A673 (cell line): Measurements from ENCODE around the gene TNFAIP8L3.

ENCODE experiments used
- CTCF ChIP-seq: fragments of 300-800, 200-600 bp; sonication (generic); conservative IDR thresholded peaks from 2 replicates; pipeline ENCODE4 v1.5.1; 2017; ENCODE audit warnings: low read depth, mild to moderate bottlenecking, antibody characterized with exemption, low read length, moderate library complexity, mixed read lengths
- EZH2 ChIP-seq: fragments of 200-600 bp; sonication (generic); IDR thresholded peaks from 2 replicates; pipeline ENCODE4 v1.6.1; 2017; ENCODE audit warnings: borderline replicate concordance, low read depth, mild to moderate bottlenecking, mixed read lengths, antibody characterized with exemption, low read length; ENCODE audit not compliant: poor library complexity, severe bottlenecking

GRCh38 chr15:51131596-51132290 lies 37.0 kb upstream of the TNFAIP8L3 start:
- no peak for TF ChIP-seq CTCF
- TF ChIP-seq EZH2: no peak
